H1 (cell line): ENCODE measurements around the gene RASSF5. TPM values are rescaled to one million over a fixed set of nuclear protein-coding genes. Genes with fewer than 3 reads are reported as not detected.

Experiments
- CBX8 ChIP-seq: fragments of 300-800, 300-1000 bp; sonication (generic); IDR thresholded peaks from 2 replicates; pipeline ENCODE4 v1.7.1; 2016; ENCODE audit warnings: low read depth, low read length, borderline replicate concordance
- ZNF274 ChIP-seq: IDR thresholded peaks from 2 replicates; pipeline ENCODE4 v1.7.0; 2012; ENCODE audit warnings: low read length, borderline replicate concordance; ENCODE audit errors: extremely low read depth
- polyA plus RNA-seq, 7 experiments: library from polyadenylated mRNA; depleted of rRNA in 3 of 7; stranded (reverse) in 5 of 7; unstranded in 2 of 7; fragments of >200 nt in 5 of 7; fragments of 200-250 nt in 2 of 7; gene quantifications; 1 replicate in 5 of 7; 2 replicates in 1 of 7; 4 replicates in 1 of 7; pipeline versions ENCODE4 v1.2.1 to v1.2.3, GENCODE V29; 2011 to 2013; ENCODE audit warnings: missing spikeins in 2 of 7, mixed read lengths in 2 of 7
- total RNA-seq: library from RNA; stranded (reverse); fragmentation: NEBNext Ultra II Directional; extraction: Animal tissue kit (Norgen Biotek cat#: 25700); gene quantifications from 2 replicates; pipeline ENCODE4 v1.2.1, GENCODE V29; 2021

RASSF5 gene
- total and polyA plus RNA-seq, 2 of the 8 experiments (the other 6 are each of a cell fraction or from before 2014, with no cell fraction given): 0.82 to 1.8 TPM

DNA sequence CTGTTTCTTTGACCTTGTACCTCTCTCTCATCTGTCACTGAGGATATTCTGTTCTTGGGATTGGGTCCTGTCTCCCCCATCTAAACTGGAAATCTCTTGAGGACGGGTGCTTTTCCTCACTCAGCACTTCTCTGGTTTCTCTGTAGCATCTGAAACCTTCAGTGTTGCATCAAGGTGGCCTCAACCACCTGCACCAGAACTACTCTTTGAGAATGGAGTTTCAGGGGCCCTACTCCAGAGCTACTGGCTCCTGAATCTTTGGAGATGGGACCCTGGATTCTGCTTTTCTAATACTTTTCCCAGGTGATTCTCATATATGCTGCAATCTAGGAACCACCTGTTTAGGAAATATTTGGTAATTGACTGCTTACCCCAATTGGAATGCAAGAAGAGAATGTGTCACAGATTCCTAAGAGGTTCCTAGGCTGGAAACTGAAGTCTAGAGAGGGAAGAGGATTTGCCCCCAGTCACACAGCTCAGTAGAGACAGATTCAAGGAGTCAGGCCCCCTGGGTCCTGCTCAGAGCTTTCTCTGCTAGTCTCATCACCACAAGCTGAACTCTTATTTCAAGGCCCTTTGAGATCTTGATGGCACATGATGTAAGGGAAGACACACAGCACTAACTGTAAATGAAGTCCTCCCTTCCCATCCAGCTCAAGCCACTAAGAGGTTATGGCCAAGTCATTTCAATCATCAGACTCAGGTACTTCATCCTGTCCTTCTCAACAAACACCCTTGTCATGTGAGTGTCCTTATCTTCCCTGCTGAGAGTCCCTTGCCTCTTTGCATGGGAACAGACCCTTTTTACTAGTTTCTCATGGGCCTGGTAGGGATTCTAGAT, 56.3 kb downstream of the RASSF5 start (continued):
- no peak for TF ChIP-seq CBX8
- TF ChIP-seq ZNF274: no peak
